ENCODE data around the gene S1PR5.

The S1PR5 gene

DNA sequence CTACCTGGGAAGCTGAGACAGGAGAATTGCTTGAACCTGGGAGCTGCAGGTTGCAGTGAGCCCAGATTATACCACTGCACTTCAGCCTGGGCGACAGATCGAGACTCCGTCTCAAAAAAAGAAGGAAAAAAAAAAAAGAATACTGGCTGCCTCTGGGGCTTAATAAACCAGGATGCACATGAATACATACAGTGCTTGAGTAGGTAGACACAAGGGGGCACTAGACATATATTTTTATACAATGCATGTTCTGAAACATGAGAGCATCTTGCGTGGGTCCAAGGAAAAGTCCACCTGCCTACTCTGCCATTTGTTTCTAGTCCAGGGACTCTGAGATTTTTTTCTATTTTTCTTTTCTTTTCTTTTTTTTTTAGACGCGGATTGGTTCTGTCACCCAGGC lies 45.3 kb downstream of the S1PR5 start:
- no peak for DNase-seq (ENCODE audit: low read depth, low spot score)

DNA sequence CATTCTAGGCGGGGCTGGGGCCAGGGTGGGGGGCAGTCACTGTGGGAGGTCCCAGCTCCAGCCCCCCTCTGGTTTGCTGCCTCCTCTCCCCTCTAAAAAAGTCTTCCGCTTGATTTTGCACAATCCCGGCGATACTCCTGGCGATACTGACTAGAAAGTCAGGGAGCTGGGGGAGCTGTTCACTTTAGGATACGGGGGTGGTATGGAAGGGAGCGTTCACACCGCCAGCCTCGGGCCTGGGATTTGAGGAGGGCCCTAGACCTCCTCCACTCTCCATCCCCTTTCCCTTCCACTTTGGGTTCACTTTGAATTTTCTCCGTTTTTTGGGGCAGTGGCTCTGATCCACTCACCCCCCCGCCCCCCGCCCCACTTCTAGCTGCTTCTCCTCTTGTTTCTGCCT lies 49.1 kb downstream of the S1PR5 start:
- DNase-seq (ENCODE audit: low read depth, low spot score): no peak

DNA sequence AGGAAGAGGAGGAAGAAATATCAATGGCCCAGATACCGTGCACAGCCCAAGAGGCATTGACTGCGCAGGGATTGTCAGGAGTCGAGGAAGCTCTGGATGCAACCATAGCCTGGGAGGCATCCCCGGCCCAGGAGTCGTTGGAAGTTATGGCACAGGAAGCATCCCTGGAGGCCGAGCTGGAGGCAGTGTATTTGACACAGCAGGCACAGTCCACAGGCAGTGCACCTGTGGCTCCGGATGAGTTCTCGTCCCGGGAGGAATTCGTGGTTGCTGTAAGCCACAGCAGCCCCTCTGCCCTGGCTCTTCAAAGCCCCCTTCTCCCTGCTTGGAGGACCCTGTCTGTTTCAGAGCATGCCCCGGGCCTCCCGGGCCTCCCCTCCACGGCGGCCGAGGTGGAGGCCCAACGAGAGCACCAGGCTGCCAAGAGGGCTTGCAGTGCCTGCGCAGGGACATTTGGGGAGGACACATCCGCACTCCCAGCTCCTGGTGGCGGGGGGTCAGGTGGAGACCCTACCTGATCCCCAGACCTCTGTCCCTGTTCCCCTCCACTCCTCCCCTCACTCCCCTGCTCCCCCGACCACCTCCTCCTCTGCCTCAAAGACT lies 50.0 kb downstream of the S1PR5 start:
- DNase-seq (ENCODE audit: low read depth, low spot score): no peak

DNA sequence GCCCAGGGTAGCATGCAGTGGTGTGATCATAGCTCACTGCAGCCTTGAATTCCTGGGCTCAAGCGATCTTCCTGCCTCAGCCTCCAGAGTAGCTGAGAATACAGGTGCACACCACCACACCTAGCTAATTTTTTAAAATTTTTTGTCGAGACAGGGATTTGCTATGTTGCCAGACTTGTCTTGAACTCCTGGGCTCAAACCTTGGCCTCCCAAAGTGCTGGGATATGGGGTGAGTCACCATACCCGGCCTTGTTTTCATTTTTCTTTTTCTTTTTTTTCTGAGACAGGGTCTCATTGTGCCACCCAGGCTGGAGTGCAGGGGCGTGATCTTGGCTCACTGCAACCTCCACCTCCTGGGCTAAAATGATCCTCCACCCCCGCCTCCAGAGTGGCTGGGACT lies 52.8 kb downstream of the S1PR5 start:
- DNase-seq (ENCODE audit: low read depth, low spot score): no peak

Measured in ELF-1 (cell line).